B cell (primary cell): Measurements from ENCODE around the gene MBNL1. TPM values are rescaled to one million over a fixed set of nuclear protein-coding genes. Genes with fewer than 3 reads are reported as not detected.

Source experiments
- ATAC-seq: fragments of 200-7000 bp; cut with Tn5 transposase; one replicate; pipeline ENCODE4 v1.10.0; 2021; ENCODE audit warnings: low read depth, mild to moderate bottlenecking, moderate number of reproducible peaks, moderate library complexity
- CTCF ChIA-PET: fragments of 350-600 bp; sonication (Branson Sonifier 250); formaldehyde crosslinking; loops from one replicate; lab custom pipeline; 2021; ENCODE audit warnings: antibody characterized with exemption, inconsistent platforms; lab: Charles Lee
- POLR2A ChIA-PET: fragments of 350-600 bp; sonication (Branson Sonifier 250); formaldehyde crosslinking; loops from one replicate; lab custom pipeline; 2021; ENCODE audit warnings: antibody characterized with exemption; lab: Charles Lee
- DNase-seq: peaks from one replicate; pipeline ENCODE4 v3.0.0; 2013
- H2AFZ ChIP-seq: 2 replicates; pipeline ENCODE4 v1.6.1; 2012; ENCODE audit warnings: mild to moderate bottlenecking, low read depth, low read length; ENCODE audit not compliant: insufficient read depth, poor library complexity, severe bottlenecking
- H3K27ac ChIP-seq, 2 donors: 1 replicate in 1 of 2; 2 replicates in 1 of 2; pipeline ENCODE4 v1.5.1; 2012 to 2013; ENCODE audit warnings: low read length in 2 of 2, mild to moderate bottlenecking in 2 of 2, moderate library complexity in 1 of 2
- H3K27me3 ChIP-seq, 4 experiments: fragments of 200-600 bp in 1 of 4; sonication (generic) in 1 of 4; replicated peaks in 1 of 4; 1 replicate in 2 of 4; 2 replicates in 2 of 4; pipeline versions ENCODE4 v1.6.1 to v1.7.0; 2013 to 2016; ENCODE audit warnings: low read length in 3 of 4, mild to moderate bottlenecking in 2 of 4, mixed read lengths in 1 of 4, moderate library complexity in 1 of 4; ENCODE audit not compliant: insufficient read depth in 4 of 4, control insufficient read depth in 3 of 4; ENCODE audit errors: control extremely low read depth in 1 of 4
- H3K36me3 ChIP-seq, 2 experiments: replicated peaks in 1 of 2; 1 replicate in 1 of 2; 2 replicates in 1 of 2; pipeline versions ENCODE4 v1.6.1 to v1.7.1; 2013; ENCODE audit warnings: low read length in 1 of 2; ENCODE audit not compliant: insufficient read depth in 2 of 2, control insufficient read depth in 1 of 2; ENCODE audit errors: control extremely low read depth in 1 of 2, extremely low read depth in 1 of 2
- H3K4me1 ChIP-seq, 2 donors: fragments of 200-600 bp in 1 of 2; sonication (generic) in 1 of 2; 1 replicate in 1 of 2; 2 replicates in 1 of 2; pipeline versions ENCODE4 v1.5.1 to v1.6.1; 2013 to 2017; ENCODE audit warnings: low read length in 2 of 2; ENCODE audit not compliant: control insufficient read depth in 2 of 2, insufficient read depth in 2 of 2
- H3K4me2 ChIP-seq: replicated peaks from 2 replicates; pipeline ENCODE3; 2012; ENCODE audit warnings: mild to moderate bottlenecking, low read depth, low read length; ENCODE audit not compliant: poor library complexity, severe bottlenecking
- H3K4me3 ChIP-seq, 5 experiments: fragments of 200-600 bp in 1 of 5; sonication (generic) in 1 of 5; 1 replicate in 3 of 5; 2 replicates in 2 of 5; pipeline versions ENCODE4 v1.5.1 to v1.7.0; 2011 to 2016; ENCODE audit warnings: low read length in 4 of 5, mild to moderate bottlenecking in 4 of 5, low read depth in 2 of 5, control low read depth in 1 of 5, moderate library complexity in 1 of 5; ENCODE audit not compliant: insufficient read depth in 1 of 5; ENCODE audit errors: control extremely low read depth in 1 of 5, extremely low read depth in 1 of 5
- H3K79me2 ChIP-seq: fragments of 200-600 bp; sonication (generic); one replicate; pipeline ENCODE4 v1.6.0; 2016; ENCODE audit warnings: low read length; ENCODE audit not compliant: control insufficient read depth, insufficient read depth
- H3K9ac ChIP-seq: fragments of 200-600 bp; sonication (generic); 2 replicates; pipeline ENCODE4 v1.6.1; 2017; ENCODE audit warnings: mild to moderate bottlenecking, low read length, moderate library complexity
- H3K9me3 ChIP-seq, 3 donors: one replicate each; pipeline versions ENCODE4 v1.6.1 to v1.7.1; 2013; ENCODE audit warnings: low read length in 2 of 3; ENCODE audit not compliant: control insufficient read depth in 2 of 3, insufficient read depth in 1 of 3; ENCODE audit errors: control extremely low read depth in 1 of 3
- H4K20me1 ChIP-seq: 2 replicates; pipeline ENCODE4 v1.6.0; 2012; ENCODE audit warnings: mild to moderate bottlenecking, low read length; ENCODE audit not compliant: insufficient read depth, control insufficient read depth, poor library complexity, severe bottlenecking
- H3K27ac Mint-ChIP-seq: one replicate; pipeline ENCODE4 v1.8.0; 2021; ENCODE audit warnings: mixed read lengths
- H3K27me3 Mint-ChIP-seq: one replicate; pipeline ENCODE4 v1.8.0; 2021; ENCODE audit warnings: mixed read lengths
- H3K4me1 Mint-ChIP-seq: one replicate; pipeline ENCODE4 v1.8.0; 2021; ENCODE audit warnings: mixed read lengths
- H3K4me3 Mint-ChIP-seq: one replicate; pipeline ENCODE4 v1.8.0; 2021; ENCODE audit warnings: mixed read lengths
- H3K9me3 Mint-ChIP-seq: one replicate; pipeline ENCODE4 v1.8.0; 2022; ENCODE audit warnings: mixed read lengths; ENCODE audit not compliant: insufficient read depth
- CTCF ChIP-seq: fragments of 200-600 bp; IDR thresholded peaks from one replicate; pipeline ENCODE4 v1.8.0; 2022; ENCODE audit warnings: antibody characterized with exemption, mild to moderate bottlenecking
- EZH2 ChIP-seq: IDR thresholded peaks from 2 replicates; pipeline ENCODE4 v1.6.1; 2012; ENCODE audit warnings: borderline replicate concordance, low read depth, mild to moderate bottlenecking, moderate library complexity, low read length; ENCODE audit not compliant: insufficient read depth, poor library complexity, severe bottlenecking
- WGBS: methylation state at CpG from one replicate; pipeline ENCODE4 v1.1.5; 2013; ENCODE audit warnings: missing lambda C conversion rate; ENCODE audit not compliant: insufficient coverage; 5-methylcytosine and 5-hydroxymethylcytosine counted together
- intact Hi-C: fragments of 100-400 bp; cut with micrococcal nuclease; formaldehyde crosslinking; loops from one replicate; pipeline ENCODE4 v1.10.0; 2022
- polyA plus RNA-seq: library from polyadenylated mRNA; depleted of rRNA; stranded (reverse); fragments of >200 nt; gene quantifications from 2 replicates; pipeline ENCODE4 v1.2.3, GENCODE V29; 2012
- total RNA-seq, 2 donors: library from RNA; stranded (reverse); fragments of 120-200 nt in 1 of 2; gene quantifications; 1 replicate in 1 of 2; 2 replicates in 1 of 2; pipeline versions ENCODE4 v1.2.3 to v1.2.4, GENCODE V29; 2013 to 2022

Gene MBNL1
- total and polyA plus RNA-seq, 2 donors (not counting 1 experiment from before 2014, with no cell fraction given): 195 to 505 TPM

- Histone ChIP-seq H3K4me2 (no peak overlapping the region), H4K20me1 (no peaks in the 10 kb centered on the region), H3K4me1 (peaks cover 2 to 7% of the 10 kb centered on the region in 2 donors), H3K9me3 (peaks cover 4 to 16% (median 16%) of the 10 kb centered on the region in 3 donors), H3K9ac (no peak overlapping the region), H3K27ac (no peak overlapping the region), H3K79me2 (peaks cover 6% of the 10 kb centered on the region), H3K36me3 (peaks cover 0 to 1% of the 10 kb centered on the region in 2 experiments), H2AFZ (no peak overlapping the region), H3K4me3 (no peak overlapping the region), H3K27me3 (no peaks in the 10 kb centered on the region)
- no peaks in the 10 kb centered on the region for H3K27me3 Mint-ChIP-seq
- no CpG with 5 or more reads among the region's 1 CpG for WGBS
- peaks cover 9% of the 10 kb centered on the region for H3K9me3 Mint-ChIP-seq
- ATAC-seq (no peak), DNase-seq (no peak)
- peaks cover 23% of the 10 kb centered on the region for H3K4me1 Mint-ChIP-seq
- ChIA-PET POLR2A (no interaction called here), CTCF (interaction anchor here (1.1 to 1.3 kb wide), 3 partner anchors 11 to 14 kb away, joined by 3 to 4 read pairs (median 3); no protein-coding TSS in a partner anchor)
- no peak for TF ChIP-seq CTCF
- TF ChIP-seq EZH2: no peak
- no peak overlapping the region for H3K4me3 Mint-ChIP-seq
- H3K27ac Mint-ChIP-seq: no peak overlapping the region
- intact Hi-C loops: loop anchor here (10.0 kb wide), 1 partner anchor 1882 kb away; the partner anchor contains the start of gene SELENOT
Measured at GRCh38 chr3:152486364-152486763, 217.6 kb downstream of the MBNL1 start.

GRCh38 chr3:152488449-152488848, 219.7 kb downstream of the MBNL1 start:
- Histone ChIP-seq H3K9me3 (peaks cover 0 to 14% (median 0%) of the 10 kb centered on the region in 3 donors), H3K4me1 (peaks cover 0 to 4% of the 10 kb centered on the region in 2 donors), H3K36me3 (no peaks in the 10 kb centered on the region), H3K27me3 (no peaks in the 10 kb centered on the region), H3K79me2 (peaks cover 6% of the 10 kb centered on the region), H2AFZ (no peak overlapping the region), H3K4me2 (no peak overlapping the region), H3K4me3 (no peak overlapping the region), H3K27ac (no peak overlapping the region), H3K9ac (no peak overlapping the region), H4K20me1 (no peaks in the 10 kb centered on the region)
- H3K4me3 Mint-ChIP-seq: no peak overlapping the region
- ATAC-seq (no peak), DNase-seq (no peak)
- intact Hi-C loops: loop anchor here (10.0 kb wide), 1 partner anchor 1884 kb away; the partner anchor contains the start of gene SELENOT
- H3K27ac Mint-ChIP-seq: no peak overlapping the region
- ChIA-PET CTCF (interaction anchor here (0.9 kb wide), 2 partner anchors 11 to 18 kb away, joined by 3 read pairs; no protein-coding TSS in a partner anchor), POLR2A (no interaction called here)
- no peaks in the 10 kb centered on the region for H3K9me3 Mint-ChIP-seq
- peaks cover 20% of the 10 kb centered on the region for H3K4me1 Mint-ChIP-seq
- no peaks in the 10 kb centered on the region for H3K27me3 Mint-ChIP-seq
- 83% methylated on average over 1 of the region's 1 CpG for WGBS
- TF ChIP-seq CTCF (no peak), EZH2 (no peak)
